ENCODE measurements around the gene CCT7.

DNA sequence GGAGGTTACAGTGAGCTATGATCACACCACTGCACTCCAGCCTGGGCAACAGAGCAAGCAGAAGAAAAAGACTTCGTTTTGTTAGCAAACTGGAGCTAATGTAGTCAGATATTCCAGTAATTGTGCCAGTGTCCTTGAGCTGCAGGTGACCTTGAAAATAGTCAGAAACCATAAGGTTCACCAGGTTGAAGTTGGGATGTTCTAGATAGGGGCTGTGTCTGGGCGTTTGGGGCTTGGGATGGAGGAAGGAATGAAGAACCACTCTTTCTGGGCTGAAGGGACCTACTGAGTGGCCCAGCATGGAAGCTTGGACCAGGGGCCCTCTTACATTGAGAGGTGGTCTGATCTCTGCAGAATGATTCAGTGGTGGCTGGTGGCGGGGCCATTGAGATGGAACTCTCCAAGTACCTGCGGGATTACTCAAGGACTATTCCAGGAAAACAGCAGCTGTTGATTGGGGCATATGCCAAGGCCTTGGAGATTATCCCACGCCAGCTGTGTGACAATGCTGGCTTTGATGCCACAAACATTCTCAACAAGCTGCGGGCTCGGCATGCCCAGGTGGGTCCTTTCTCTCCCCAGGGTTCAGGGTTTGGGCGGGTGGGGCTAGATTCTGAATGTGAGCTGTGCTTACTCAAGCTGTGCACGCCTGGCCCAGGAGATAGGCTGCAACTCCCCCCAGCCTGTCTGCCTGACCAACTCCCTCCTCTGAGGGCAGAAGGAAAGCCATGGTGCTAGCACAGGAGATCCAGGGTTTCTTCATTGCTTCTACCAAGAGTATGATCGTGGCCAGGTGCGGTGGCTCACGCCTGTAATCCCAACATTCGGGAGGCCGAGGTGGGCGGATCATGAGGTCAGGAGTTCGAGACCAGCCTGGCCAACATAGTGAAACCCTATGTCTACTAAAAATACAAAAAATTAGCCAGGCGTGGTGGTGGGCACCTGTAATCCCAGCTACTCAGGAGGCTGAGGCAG is 17.1 kb downstream of the CCT7 start:
- TF ChIP-seq, protein P1, sequence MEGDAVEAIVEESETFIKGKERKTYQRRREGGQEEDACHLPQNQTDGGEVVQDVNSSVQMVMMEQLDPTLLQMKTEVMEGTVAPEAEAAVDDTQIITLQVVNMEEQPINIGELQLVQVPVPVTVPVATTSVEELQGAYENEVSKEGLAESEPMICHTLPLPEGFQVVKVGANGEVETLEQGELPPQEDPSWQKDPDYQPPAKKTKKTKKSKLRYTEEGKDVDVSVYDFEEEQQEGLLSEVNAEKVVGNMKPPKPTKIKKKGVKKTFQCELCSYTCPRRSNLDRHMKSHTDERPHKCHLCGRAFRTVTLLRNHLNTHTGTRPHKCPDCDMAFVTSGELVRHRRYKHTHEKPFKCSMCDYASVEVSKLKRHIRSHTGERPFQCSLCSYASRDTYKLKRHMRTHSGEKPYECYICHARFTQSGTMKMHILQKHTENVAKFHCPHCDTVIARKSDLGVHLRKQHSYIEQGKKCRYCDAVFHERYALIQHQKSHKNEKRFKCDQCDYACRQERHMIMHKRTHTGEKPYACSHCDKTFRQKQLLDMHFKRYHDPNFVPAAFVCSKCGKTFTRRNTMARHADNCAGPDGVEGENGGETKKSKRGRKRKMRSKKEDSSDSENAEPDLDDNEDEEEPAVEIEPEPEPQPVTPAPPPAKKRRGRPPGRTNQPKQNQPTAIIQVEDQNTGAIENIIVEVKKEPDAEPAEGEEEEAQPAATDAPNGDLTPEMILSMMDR (IDR thresholded peaks at IDR 0.05; ENCODE audit: insufficient read depth, low read length) = no peak
- 0 out of 2 replicates have a peak, but pooled peaks have one; percentile 22 for TF ChIP-seq POLR2AphosphoS5 (IDR thresholded peaks at IDR 0.05; ENCODE audit: low read depth)
- no peak for TF ChIP-seq REST (IDR thresholded peaks at IDR 0.05; ENCODE audit: insufficient replicate concordance, low read depth)
- no peak for TF ChIP-seq GABPA (IDR thresholded peaks at IDR 0.05; ENCODE audit: low read depth)

All from HL-60 (cell line).